Measurements from ENCODE around the gene KIAA0930.

Gene KIAA0930

DNA sequence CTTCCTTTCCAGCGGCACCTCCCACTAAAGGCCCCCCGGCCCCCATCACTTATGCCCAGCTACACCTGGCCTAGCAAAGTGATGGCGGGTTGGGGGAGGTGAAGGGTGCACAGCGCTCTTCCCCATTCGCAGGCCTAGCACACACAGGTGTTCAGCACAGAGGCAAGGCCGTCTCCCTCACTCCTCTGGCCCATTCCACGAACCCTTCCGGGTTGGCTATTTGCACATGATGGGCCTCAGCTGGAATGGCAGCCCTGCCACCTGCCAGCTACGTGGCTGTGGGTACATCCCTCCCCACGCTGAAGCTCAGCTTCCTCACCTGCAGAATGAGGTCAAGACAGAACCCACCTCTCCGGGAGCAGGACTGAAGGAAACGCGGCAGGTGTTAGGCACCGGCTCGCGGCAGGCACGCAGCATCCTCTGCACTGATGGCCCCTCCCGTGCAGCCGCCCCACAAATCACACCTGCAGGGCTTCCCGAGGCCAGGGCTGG lies 4.8 kb downstream of the KIAA0930 start:
- no peak for DNase-seq

DNA sequence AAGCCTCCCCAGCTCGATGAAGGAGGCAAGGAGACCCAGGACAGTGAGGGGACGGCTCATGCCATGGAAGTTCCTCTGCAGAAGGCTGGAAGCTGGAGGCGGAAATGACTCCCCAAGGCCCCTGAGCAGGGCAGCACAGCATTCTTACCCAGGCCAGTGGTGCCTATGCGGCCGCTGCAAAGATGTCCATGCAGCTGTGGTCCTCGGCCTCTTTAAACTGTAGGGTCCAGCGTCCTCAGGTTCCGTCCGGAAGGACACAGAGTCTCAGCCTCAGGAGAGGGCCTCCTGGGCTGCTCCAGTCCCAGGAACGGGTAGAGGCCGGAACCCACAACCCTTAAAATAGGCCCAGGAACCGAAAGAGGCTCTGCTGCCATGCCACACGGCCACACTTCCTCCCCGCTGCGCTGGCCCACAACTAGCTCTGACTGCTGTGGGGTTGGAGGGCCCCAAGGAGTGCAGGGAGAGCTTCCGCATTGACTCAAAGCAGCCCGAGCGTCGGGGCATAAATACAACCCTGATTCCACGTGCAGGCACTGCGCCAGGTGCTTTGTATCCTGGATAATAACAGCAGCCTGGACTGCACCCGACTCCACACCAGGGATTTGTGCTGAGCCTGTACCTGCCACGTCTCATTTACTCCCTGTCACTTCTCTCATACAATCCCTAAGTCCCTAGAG lies 5.5 kb downstream of the KIAA0930 start:
- no peak for DNase-seq

DNA sequence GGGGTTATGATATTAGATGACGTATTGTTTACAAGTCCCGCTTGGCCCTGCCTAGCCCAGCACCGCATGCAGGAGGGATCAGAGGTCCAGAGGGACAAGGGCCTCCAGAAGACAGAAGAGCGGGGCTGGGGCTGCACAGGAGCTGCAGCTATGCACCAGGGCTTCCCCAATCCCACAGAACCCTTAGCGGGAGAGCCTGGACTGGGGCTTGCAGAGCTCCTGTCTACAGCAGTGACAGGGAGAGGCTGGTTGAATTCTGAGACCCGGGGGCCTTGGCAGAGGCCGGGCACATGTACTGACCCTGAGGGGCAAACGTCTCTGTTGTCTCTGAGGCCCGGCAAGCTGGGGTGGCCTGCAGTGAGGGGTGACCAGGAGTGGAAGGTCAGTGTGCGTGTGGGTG lies 6.9 kb downstream of the KIAA0930 start:
- no peak for DNase-seq

DNA sequence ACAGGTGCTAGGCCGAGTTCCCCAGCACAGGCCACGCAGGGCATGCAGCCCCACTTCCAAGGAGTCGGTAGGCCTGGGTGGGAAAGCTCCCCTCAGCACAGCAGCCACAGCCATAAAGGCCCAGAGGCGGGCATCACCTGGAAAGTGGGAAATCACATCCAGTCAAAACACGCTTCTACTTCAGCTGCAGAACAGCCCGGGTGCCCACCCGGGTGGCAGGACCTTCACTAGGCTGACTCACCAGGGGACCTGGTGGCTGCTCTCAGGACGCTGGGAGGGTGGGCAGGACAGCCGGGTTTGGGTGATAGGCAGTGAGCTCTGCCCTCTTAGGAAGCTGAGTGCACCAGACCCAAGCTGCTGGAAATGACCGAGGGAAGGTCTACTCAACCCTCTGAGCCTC lies 7.3 kb downstream of the KIAA0930 start:
- no peak for DNase-seq

DNA sequence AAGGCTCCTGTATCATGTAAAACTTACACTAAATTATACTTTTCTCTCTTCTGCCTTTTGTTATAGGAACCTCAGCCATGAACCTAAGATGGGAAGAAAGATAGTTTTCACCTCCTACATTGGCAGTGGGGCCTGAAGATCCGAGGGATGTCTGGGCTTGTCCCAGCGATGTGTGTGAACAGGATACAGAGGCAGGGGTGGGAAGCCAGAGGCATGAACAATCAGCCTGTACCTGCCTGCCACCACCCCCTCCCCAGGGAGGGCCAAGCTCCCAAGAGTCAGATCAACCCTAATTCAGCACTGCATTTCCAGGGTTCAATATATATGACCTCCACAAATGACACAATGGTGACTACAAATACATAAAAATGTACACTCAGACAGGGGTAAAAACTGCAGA lies 9.4 kb downstream of the KIAA0930 start:
- no peak for DNase-seq

DNA sequence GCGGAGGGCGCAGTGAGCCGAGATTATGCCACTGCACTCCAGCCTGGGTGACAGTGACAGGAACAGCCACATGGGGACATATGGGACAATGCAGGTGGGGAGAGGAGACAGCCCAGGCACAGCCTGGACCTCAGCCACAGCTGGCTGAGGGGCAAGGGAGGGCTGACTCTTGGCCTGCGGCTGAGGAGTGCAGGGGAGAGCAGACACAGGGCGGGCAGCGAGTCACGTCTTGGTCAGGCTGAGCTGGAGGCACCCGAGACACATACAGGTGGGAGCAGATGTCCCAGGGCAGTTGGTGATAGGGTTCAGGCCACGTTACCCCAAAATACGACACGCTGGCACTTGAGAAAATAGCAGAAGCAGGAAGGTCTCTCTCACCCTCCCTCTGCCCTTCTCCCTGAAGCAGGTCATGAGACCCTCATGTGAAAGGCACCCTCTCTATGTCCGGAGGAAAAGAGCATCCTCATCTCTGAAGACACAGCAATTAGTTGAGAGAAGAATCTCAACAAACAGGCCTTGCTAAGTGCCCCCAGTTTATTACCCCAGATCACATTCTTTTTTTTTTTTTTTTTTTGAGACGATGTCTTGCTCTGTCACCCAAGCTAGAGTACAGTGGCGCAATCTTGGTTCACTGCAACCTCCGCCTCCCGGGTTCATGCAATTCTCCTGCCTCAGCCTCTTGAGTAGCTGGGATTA lies 10.5 kb downstream of the KIAA0930 start:
- DNase-seq = no peak

DNA sequence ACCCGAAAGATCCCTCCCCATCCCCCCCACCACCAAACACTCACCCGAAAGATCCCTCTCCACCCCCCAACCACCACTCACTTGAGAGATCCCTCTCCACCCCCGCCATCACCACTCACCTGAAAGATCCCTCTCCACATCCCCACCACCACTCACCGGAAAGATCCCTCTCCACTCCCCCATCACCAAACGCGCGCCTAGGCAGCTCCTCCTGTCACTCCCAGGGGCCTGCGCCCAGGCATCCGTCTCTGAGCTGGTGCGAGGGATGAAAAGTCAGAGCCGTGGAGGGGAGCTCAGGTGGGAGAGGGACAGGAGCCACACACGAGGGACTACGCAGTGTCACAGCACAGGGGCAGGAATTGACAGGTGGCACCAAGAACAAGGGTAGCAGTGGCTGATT lies 11.5 kb downstream of the KIAA0930 start:
- DNase-seq = no peak

DNA sequence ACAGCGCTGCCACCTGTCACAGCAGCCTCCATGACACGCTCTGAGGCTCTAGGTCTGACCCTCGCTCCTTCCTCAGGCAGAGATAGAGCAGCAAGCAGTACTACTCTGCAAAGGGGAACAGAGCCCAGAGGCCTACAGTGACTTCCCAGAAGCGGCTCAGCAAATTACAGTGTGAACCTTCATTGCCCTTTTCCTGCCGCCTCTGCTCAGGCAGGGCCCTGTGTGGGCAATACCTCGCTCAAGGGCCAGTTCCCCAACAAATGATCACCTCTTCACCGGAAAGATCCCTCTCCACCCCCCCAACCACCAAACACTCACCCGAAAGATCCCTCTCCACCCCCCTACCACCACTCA lies 12.3 kb downstream of the KIAA0930 start:
- DNase-seq = no peak

DNA sequence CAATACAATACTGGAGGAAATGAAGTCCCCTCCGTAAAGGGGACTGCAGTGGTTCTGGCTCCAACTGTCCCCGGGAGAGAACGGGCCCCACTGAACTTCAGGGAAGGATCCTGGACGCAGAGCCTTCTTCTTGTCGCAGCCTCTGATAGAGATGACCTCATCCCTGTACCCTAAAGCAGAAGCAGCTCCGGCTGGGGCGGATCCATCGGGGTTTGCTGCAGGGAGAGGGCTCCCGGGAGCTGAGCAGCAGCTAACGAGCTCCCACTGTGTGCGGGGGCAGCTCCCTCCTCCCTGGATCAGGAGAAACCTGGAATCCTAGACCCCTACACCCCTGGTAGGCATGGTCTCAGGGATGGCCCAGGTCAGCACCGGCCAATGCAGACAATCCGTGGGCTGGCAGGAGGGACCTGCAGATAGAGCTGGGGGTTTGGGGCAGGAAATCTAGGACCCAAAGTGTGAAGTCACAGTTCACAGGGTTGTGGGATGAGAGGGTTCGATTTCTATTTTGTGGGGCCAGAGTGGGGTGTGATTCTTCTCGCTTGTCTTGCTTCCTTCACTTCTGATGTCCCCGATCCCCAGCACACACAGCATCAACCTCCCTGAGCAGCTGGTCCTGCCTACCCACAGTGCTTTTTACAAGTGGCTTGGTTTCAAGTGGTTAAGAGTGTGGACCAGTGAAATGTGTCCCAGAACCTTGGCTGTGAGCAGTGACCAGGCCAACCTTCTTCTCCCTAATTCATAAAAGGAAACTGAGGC lies 12.9 kb downstream of the KIAA0930 start:
- no peak for DNase-seq

DNA sequence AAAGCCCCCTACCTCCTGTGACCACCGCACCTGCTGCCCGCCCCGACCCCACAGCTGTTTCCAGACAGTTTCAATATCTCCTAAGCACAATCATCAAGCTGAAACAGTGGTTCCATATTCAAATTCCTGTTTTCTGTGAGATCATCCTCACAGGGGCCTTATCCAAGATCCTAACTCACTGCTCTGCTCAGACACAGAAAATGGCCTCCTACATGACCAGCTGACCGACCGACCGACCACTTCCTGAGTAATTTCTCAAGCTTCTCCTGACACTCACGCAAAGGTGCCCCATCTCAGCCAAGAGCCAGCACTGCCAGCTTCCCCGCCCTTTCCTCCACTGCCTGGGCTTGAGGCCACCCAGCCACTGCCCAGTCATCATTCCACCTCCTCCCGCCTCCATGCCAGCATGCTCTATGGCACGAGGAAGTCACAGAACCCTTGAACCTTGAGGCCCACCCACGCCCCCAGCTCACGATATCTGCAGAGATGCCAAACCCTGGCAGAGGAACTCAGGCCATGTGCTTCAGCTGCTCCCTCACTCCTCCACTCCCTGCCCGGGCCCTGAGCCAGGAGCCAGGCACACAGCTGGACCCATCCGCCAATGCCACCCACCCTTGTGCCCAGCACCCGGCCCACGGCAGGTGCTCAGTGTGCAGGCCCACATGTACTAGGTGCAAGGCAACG lies 14.0 kb downstream of the KIAA0930 start:
- no peak for DNase-seq

DNA sequence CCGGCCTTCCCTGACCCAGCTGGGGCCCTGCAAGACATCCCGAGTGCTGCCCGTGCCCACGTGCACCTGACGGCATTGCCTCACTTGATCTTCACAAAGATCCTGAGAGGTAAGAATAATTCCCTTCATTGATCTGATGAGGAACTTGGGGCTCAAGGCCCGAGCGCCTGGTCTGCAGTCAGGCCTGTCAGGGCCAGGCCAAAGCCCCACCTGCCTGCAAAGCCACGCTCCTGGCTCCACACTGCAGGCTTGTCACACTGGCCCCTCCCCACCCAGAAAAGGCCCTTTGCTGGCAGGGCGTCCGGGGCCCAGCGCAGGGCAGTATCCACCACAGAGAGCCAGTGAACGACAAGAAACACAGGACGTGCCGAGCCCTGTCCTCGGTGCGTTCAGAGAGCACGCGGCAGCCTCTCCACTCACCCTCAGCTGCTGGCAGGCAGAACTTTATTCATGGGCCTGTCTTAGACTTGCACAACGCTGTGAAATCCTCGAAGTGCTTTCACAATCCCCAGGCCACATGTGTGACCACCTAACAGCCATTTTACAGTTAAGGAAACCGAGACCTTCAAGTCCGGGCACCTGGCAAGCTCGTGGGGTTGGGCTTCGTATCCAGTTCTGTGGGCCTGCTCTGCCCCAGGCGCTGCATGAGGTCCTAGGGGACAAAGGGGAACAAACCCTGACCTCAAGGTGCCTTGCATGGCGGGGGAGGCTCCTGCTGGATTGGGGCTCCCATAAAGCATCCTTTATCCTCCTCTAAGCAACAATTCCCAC lies 14.8 kb downstream of the KIAA0930 start:
- peak; percentile 49 for DNase-seq

DNA sequence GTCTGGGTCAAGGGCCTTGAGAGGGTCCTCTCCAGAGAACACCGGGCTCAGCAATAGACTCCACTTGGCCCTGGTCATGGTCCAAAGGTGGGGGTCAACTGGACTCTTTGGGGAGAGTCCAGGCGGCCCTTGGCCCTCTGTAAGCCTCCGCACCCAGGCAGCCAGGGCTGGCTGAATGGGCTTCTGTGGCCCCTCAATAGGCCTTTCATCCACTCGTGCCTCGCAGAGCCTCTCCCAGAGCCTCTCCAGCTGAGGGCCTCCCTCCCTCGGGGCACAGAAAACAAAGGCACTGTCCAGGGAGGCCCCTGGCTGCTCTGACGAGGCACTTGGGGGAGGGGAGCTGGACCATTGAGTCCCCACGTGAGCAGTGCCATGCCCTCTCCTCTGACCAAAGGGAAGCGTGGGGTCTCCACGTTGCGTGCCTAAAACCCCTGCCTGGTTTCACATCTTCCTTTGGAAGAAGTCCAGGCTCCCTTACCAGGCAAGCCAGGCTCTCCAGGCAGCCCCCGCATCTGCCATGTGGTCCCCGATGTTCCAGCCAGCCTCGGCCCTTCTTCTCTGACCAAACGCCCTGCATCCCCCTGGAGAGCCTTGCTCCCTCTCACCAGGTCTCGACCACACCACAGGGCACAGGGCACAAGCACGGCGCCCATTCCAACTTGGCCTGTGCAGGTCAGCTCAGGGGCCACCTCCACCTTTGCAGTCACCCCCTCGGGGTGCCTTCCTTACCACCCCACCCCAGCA lies 15.5 kb downstream of the KIAA0930 start:
- peak; percentile 37 for DNase-seq

DNA sequence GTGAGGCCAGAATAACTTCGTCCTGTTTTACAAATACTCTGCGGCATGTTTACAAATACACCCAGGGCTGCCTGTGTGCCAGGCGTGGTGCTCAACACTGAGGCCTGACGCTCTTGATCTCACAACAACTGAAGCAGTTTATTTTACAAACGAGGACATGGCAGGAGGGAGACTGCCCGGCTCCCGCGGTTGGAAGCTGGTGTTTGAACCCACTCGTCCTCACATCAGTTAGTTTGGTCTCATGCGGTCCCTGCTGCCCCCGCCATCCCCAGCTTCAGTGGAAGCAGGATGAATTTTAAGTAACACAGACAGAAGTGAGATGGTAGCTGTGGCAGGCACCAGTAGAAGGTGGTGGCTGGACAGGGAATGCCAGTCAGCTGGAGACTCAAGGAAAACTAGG lies 16.4 kb downstream of the KIAA0930 start:
- DNase-seq = no peak

DNA sequence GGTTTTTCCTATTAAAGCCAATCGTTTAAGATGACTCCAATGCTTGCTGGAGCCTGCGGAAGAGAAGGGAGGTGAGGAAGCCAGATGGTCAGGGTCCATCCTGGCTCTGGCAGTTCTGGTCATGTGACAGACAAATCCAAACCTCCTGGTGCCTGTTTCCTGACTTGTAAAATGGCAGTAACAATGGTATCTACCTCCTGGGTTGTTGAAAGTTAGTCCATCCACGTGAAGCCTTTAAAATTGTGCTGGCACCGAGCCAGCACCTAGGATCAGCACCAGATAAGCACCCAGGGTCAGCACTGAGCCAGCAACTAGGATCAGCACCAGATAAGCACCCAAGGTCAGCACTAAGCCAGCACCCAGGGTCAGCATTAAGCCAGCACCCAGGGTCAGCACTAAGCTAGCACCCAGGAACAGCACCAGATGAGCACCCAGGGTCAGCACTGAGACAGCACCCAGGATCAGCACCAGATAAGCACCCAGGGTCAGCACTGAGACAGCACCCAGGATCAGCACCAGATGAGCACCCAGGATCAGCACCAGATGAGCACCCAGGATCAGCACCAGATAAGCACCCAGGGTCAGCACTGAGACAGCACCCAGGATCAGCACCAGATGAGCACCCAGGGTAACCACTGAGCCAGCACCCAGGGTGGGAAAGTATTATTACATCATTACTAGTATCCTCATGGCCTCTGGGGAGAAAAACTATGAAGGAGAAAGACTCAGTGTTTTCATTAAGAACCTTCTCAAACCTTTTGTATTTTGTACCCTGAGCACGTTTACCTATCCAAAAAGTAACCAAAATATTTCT lies 17.2 kb downstream of the KIAA0930 start:
- DNase-seq = no peak

DNA sequence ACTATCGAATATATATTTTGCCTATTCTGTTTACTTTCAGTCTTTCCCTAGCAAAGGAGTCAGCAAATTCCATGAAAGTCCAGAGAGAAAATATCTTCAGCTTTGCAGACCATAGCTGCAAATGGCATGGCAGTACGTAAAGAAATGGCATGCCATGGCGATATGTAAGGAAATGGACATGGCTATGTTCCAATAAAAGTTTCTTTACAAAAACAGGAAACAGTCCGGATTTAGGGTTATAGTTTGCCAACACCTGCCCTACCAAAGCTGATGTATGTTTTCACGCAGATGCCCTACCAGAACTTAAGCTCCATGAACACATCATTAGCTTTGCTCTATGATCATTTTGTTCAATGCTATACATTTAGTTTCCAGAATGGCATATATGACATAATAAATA lies 19.5 kb downstream of the KIAA0930 start:
- no peak for DNase-seq

DNA sequence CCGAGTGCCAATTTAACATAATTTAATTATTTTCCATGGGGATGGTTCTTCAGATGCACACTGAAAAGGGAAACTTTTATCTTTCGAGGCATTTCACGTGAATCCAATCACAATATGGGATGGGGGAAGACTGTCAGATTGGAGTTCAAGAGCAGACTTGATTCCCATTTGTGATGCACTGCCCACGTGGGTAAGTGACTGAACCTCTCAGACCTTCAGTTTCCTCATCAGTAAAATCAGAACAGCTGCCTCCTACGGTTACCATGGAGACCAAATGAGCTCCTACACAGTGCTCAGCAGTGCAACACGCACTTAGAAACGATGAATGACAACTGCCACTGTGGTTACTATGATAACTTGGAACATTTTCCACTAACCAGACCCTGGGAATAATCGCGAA lies 21.7 kb downstream of the KIAA0930 start:
- no peak for DNase-seq

DNA sequence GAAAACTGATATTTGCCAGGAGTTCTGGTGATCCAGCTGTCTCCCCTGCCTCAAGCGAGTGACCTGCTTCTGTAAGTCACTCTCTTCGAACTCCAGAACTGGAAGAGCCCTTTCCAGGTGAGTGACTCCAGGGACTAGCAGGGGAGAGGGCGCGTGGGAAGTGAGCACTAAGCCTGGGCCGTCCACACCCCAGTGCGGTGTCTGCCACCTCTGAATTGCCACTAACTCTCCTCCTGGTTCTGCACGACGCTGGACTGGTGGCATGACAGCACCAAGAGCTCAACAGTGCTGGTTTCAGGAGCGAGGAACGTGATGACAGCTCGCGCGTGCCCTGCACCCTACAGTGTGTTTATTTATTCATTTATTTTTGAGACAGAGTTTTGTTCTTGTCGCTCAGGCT lies 22.9 kb downstream of the KIAA0930 start:
- no peak for DNase-seq

DNA sequence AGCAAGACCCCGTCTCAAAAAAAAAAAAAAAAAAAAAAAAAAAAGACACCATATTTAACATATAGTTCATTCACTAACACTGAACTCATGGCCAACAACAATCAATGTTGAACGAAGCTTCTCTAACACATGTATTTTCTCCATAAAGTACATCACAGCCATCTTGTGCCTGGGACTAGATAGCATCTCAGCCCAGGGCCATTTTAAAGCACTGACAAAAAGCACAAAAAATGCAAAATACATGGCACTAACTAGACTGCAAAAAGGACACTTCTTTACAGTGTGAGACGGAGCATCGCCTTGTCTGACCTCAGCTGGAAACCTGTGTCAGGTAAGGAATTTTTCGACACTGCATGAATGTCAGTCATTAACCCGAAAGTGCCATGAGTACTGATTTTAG lies 23.3 kb downstream of the KIAA0930 start:
- DNase-seq = no peak

DNA sequence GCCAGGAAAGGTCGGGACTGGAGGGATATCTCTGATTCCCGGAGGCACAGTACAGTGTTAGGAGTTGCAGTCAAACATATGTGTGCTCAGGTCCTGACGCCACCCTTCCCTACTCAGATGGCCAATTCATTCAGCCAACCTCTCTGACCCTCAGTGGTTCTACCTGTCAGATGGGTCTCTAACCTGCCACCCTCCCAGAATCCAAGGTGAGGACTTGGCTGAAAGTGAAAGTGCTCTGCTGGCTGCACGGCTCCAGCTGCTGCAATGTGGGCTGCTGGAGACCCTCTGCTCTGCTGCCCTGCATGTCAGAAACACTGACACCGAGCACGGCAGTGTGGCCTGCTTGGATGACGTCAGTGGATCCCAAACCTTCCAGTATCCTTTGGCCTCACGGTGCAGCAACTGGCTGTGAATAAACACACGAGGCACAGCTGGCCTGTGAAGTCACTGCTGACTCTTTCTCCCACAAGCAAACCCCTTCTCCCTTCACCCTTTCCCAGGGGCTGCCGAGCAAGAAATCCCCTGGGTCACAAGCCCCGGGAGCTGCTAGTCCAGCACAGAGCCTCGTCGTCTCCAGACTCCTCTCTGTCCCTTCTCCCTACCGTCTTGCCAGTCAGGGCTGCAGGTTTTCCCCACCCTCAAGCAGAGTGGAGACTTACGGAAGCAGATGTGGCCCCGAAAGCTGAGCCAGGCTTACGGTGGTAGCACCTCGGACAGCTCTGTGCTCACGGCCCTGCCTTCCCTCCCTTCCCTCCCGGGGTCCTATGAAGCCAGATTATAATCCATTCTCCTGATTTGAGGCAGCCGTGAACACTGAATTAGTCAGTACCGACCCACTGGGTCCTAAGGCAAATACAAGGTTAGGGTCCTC lies 24.3 kb downstream of the KIAA0930 start:
- no peak for DNase-seq
